Progenitor cell of endocrine pancreas (in vitro differentiated cells): ENCODE measurements around the gene TCF12. TPM values are rescaled to one million over a fixed set of nuclear protein-coding genes. Genes with fewer than 3 reads are reported as not detected.

Experiments used
- DNase-seq: peaks from one replicate; pipeline ENCODE4 v3.0.0; 2021; ENCODE audit warnings: low spot score; ENCODE audit not compliant: unreplicated experiment
- H3K27ac Mint-ChIP-seq: 2 replicates; pipeline ENCODE4 v1.8.0; 2021; ENCODE audit warnings: mild to moderate bottlenecking, moderate library complexity, mixed read lengths
- H3K27me3 Mint-ChIP-seq: 2 replicates; pipeline ENCODE4 v1.8.0; 2021; ENCODE audit warnings: mixed read lengths
- H3K36me3 Mint-ChIP-seq: 2 replicates; pipeline ENCODE4 v1.8.0; 2022; ENCODE audit warnings: mixed read lengths; ENCODE audit not compliant: insufficient read depth
- H3K4me1 Mint-ChIP-seq: 2 replicates; pipeline ENCODE4 v1.8.0; 2021; ENCODE audit warnings: low read depth, mixed read lengths
- H3K4me3 Mint-ChIP-seq: 2 replicates; pipeline ENCODE4 v1.8.0; 2021; ENCODE audit warnings: low read depth, mild to moderate bottlenecking, moderate library complexity, mixed read lengths
- H3K9me3 Mint-ChIP-seq: 2 replicates; pipeline ENCODE4 v1.8.0; 2021; ENCODE audit warnings: low read depth, mixed read lengths
- CTCF ChIP-seq: fragments of 200-600 bp; sonication (generic); IDR thresholded peaks from one replicate; pipeline ENCODE4 v1.5.0; 2021; ENCODE audit warnings: antibody characterized with exemption, mild to moderate bottlenecking; ENCODE audit not compliant: unreplicated experiment
- total RNA-seq: library from RNA; stranded (reverse); gene quantifications from 2 replicates; pipeline ENCODE4 v1.2.1, GENCODE V29; 2021

The TCF12 gene
- total RNA-seq, 1 donor from 2014 or later: 164 TPM

GRCh38 chr15:57090496-57090859 is 172.0 kb downstream of the TCF12 start:
- H3K4me3 Mint-ChIP-seq: peak overlapping the region; percentile 8
- H3K9me3 Mint-ChIP-seq: no peaks in the 10 kb centered on the region
- no peak for DNase-seq
- H3K27ac Mint-ChIP-seq: peak overlapping the region; percentile 25
- no peak for TF ChIP-seq CTCF
- H3K36me3 Mint-ChIP-seq: peaks cover 13% of the 10 kb centered on the region
- H3K27me3 Mint-ChIP-seq: no peaks in the 10 kb centered on the region
- H3K4me1 Mint-ChIP-seq: peaks cover 14% of the 10 kb centered on the region

- Mint-ChIP-seq H3K4me3 (no peak overlapping the region), H3K4me1 (peaks cover 14% of the 10 kb centered on the region), H3K36me3 (peaks cover 17% of the 10 kb centered on the region), H3K9me3 (no peaks in the 10 kb centered on the region), H3K27me3 (no peaks in the 10 kb centered on the region), H3K27ac (peak overlapping the region; percentile 67)
- DNase-seq: no peak
- TF ChIP-seq CTCF: no peak
These were observed 173.2 kb downstream of the TCF12 start for GRCh38 chr15:57091636-57092035.

GRCh38 chr15:57092252-57092651 is 173.8 kb downstream of the TCF12 start:
- Mint-ChIP-seq H3K36me3 (peaks cover 17% of the 10 kb centered on the region), H3K27ac (peak overlapping the region; percentile 67), H3K4me1 (peaks cover 14% of the 10 kb centered on the region), H3K4me3 (no peak overlapping the region), H3K27me3 (no peaks in the 10 kb centered on the region), H3K9me3 (no peaks in the 10 kb centered on the region)
- TF ChIP-seq CTCF: no peak
- no peak for DNase-seq

- Mint-ChIP-seq H3K9me3 (no peaks in the 10 kb centered on the region), H3K27me3 (no peaks in the 10 kb centered on the region), H3K36me3 (peaks cover 20% of the 10 kb centered on the region), H3K4me1 (peaks cover 21% of the 10 kb centered on the region), H3K4me3 (no peak overlapping the region), H3K27ac (no peak overlapping the region)
- no peak for TF ChIP-seq CTCF
- no peak for DNase-seq
These were observed 176.1 kb downstream of the TCF12 start for GRCh38 chr15:57094321-57095257.

GRCh38 chr15:57095896-57096295 is 177.5 kb downstream of the TCF12 start:
- no peak for TF ChIP-seq CTCF
- Mint-ChIP-seq H3K27me3 (no peaks in the 10 kb centered on the region), H3K9me3 (no peaks in the 10 kb centered on the region), H3K36me3 (peaks cover 23% of the 10 kb centered on the region), H3K27ac (no peak overlapping the region), H3K4me1 (peaks cover 13% of the 10 kb centered on the region), H3K4me3 (no peak overlapping the region)
- DNase-seq: no peak
